B cell (primary cell): ENCODE results near the gene CCDC3. TPM values are rescaled to one million over a fixed set of nuclear protein-coding genes. Genes with fewer than 3 reads are reported as not detected.

ENCODE experiments used
- ATAC-seq: fragments of 200-7000 bp; cut with Tn5 transposase; one replicate; pipeline ENCODE4 v1.10.0; 2021; ENCODE audit warnings: low read depth, mild to moderate bottlenecking, moderate number of reproducible peaks, moderate library complexity
- CTCF ChIA-PET: fragments of 350-600 bp; sonication (Branson Sonifier 250); formaldehyde crosslinking; loops from one replicate; lab custom pipeline; 2021; ENCODE audit warnings: antibody characterized with exemption, inconsistent platforms; lab: Charles Lee
- POLR2A ChIA-PET: fragments of 350-600 bp; sonication (Branson Sonifier 250); formaldehyde crosslinking; loops from one replicate; lab custom pipeline; 2021; ENCODE audit warnings: antibody characterized with exemption; lab: Charles Lee
- DNase-seq: peaks from one replicate; pipeline ENCODE4 v3.0.0; 2013
- H2AFZ ChIP-seq: 2 replicates; pipeline ENCODE4 v1.6.1; 2012; ENCODE audit warnings: mild to moderate bottlenecking, low read depth, low read length; ENCODE audit not compliant: insufficient read depth, poor library complexity, severe bottlenecking
- H3K27ac ChIP-seq, 2 donors: 1 replicate in 1 of 2; 2 replicates in 1 of 2; pipeline ENCODE4 v1.5.1; 2012 to 2013; ENCODE audit warnings: low read length in 2 of 2, mild to moderate bottlenecking in 2 of 2, moderate library complexity in 1 of 2
- H3K27me3 ChIP-seq, 4 experiments: fragments of 200-600 bp in 1 of 4; sonication (generic) in 1 of 4; replicated peaks in 1 of 4; 1 replicate in 2 of 4; 2 replicates in 2 of 4; pipeline versions ENCODE4 v1.6.1 to v1.7.0; 2013 to 2016; ENCODE audit warnings: low read length in 3 of 4, mild to moderate bottlenecking in 2 of 4, mixed read lengths in 1 of 4, moderate library complexity in 1 of 4; ENCODE audit not compliant: insufficient read depth in 4 of 4, control insufficient read depth in 3 of 4; ENCODE audit errors: control extremely low read depth in 1 of 4
- H3K36me3 ChIP-seq, 2 experiments: replicated peaks in 1 of 2; 1 replicate in 1 of 2; 2 replicates in 1 of 2; pipeline versions ENCODE4 v1.6.1 to v1.7.1; 2013; ENCODE audit warnings: low read length in 1 of 2; ENCODE audit not compliant: insufficient read depth in 2 of 2, control insufficient read depth in 1 of 2; ENCODE audit errors: control extremely low read depth in 1 of 2, extremely low read depth in 1 of 2
- H3K4me1 ChIP-seq, 2 donors: fragments of 200-600 bp in 1 of 2; sonication (generic) in 1 of 2; 1 replicate in 1 of 2; 2 replicates in 1 of 2; pipeline versions ENCODE4 v1.5.1 to v1.6.1; 2013 to 2017; ENCODE audit warnings: low read length in 2 of 2; ENCODE audit not compliant: control insufficient read depth in 2 of 2, insufficient read depth in 2 of 2
- H3K4me2 ChIP-seq: replicated peaks from 2 replicates; pipeline ENCODE3; 2012; ENCODE audit warnings: mild to moderate bottlenecking, low read depth, low read length; ENCODE audit not compliant: poor library complexity, severe bottlenecking
- H3K4me3 ChIP-seq, 5 experiments: fragments of 200-600 bp in 1 of 5; sonication (generic) in 1 of 5; 1 replicate in 3 of 5; 2 replicates in 2 of 5; pipeline versions ENCODE4 v1.5.1 to v1.7.0; 2011 to 2016; ENCODE audit warnings: low read length in 4 of 5, mild to moderate bottlenecking in 4 of 5, low read depth in 2 of 5, control low read depth in 1 of 5, moderate library complexity in 1 of 5; ENCODE audit not compliant: insufficient read depth in 1 of 5; ENCODE audit errors: control extremely low read depth in 1 of 5, extremely low read depth in 1 of 5
- H3K79me2 ChIP-seq: fragments of 200-600 bp; sonication (generic); one replicate; pipeline ENCODE4 v1.6.0; 2016; ENCODE audit warnings: low read length; ENCODE audit not compliant: control insufficient read depth, insufficient read depth
- H3K9ac ChIP-seq: fragments of 200-600 bp; sonication (generic); 2 replicates; pipeline ENCODE4 v1.6.1; 2017; ENCODE audit warnings: mild to moderate bottlenecking, low read length, moderate library complexity
- H3K9me3 ChIP-seq, 3 donors: one replicate each; pipeline versions ENCODE4 v1.6.1 to v1.7.1; 2013; ENCODE audit warnings: low read length in 2 of 3; ENCODE audit not compliant: control insufficient read depth in 2 of 3, insufficient read depth in 1 of 3; ENCODE audit errors: control extremely low read depth in 1 of 3
- H4K20me1 ChIP-seq: 2 replicates; pipeline ENCODE4 v1.6.0; 2012; ENCODE audit warnings: mild to moderate bottlenecking, low read length; ENCODE audit not compliant: insufficient read depth, control insufficient read depth, poor library complexity, severe bottlenecking
- H3K27ac Mint-ChIP-seq: one replicate; pipeline ENCODE4 v1.8.0; 2021; ENCODE audit warnings: mixed read lengths
- H3K27me3 Mint-ChIP-seq: one replicate; pipeline ENCODE4 v1.8.0; 2021; ENCODE audit warnings: mixed read lengths
- H3K4me1 Mint-ChIP-seq: one replicate; pipeline ENCODE4 v1.8.0; 2021; ENCODE audit warnings: mixed read lengths
- H3K4me3 Mint-ChIP-seq: one replicate; pipeline ENCODE4 v1.8.0; 2021; ENCODE audit warnings: mixed read lengths
- H3K9me3 Mint-ChIP-seq: one replicate; pipeline ENCODE4 v1.8.0; 2022; ENCODE audit warnings: mixed read lengths; ENCODE audit not compliant: insufficient read depth
- EZH2 ChIP-seq: IDR thresholded peaks from 2 replicates; pipeline ENCODE4 v1.6.1; 2012; ENCODE audit warnings: borderline replicate concordance, low read depth, mild to moderate bottlenecking, moderate library complexity, low read length; ENCODE audit not compliant: insufficient read depth, poor library complexity, severe bottlenecking
- WGBS: methylation state at CpG from one replicate; pipeline ENCODE4 v1.1.5; 2013; ENCODE audit warnings: missing lambda C conversion rate; ENCODE audit not compliant: insufficient coverage; 5-methylcytosine and 5-hydroxymethylcytosine counted together
- intact Hi-C: fragments of 100-400 bp; cut with micrococcal nuclease; formaldehyde crosslinking; loops from one replicate; pipeline ENCODE4 v1.10.0; 2022
- polyA plus RNA-seq: library from polyadenylated mRNA; depleted of rRNA; stranded (reverse); fragments of >200 nt; gene quantifications from 2 replicates; pipeline ENCODE4 v1.2.3, GENCODE V29; 2012
- total RNA-seq, 2 donors: library from RNA; stranded (reverse); fragments of 120-200 nt in 1 of 2; gene quantifications; 1 replicate in 1 of 2; 2 replicates in 1 of 2; pipeline versions ENCODE4 v1.2.3 to v1.2.4, GENCODE V29; 2013 to 2022
- TF ChIP-seq, protein P1 (sequence below): fragments of 200-600 bp; IDR thresholded peaks from one replicate; pipeline ENCODE4 v1.8.0; 2022; ENCODE audit warnings: antibody characterized with exemption, mild to moderate bottlenecking

Gene CCDC3
- total and polyA plus RNA-seq, 2 donors (not counting 1 experiment from before 2014, with no cell fraction given) = 0.12 TPM; not detected in 1

DNA sequence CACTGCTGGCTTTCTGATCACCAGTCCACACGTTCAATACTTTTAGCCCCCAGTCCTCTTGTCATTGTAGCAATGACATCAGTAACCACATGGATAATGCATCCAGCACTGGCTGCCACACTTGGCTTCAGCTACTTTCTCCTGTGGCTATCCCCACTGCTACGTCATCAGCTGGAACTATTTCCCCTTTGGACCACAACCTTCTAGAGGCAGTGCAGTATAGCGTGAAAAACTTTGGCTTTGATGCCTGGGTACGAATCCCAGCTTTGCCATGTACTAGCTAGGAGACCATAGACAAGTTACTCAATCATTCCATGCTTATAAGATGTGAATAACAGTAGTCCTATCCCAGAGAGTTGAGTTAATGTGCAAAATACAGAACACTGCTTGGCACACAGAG, 63.2 kb downstream of the CCDC3 start:
- Histone ChIP-seq H3K79me2 (no peaks in the 10 kb centered on the region), H3K9ac (no peak overlapping the region), H3K4me2 (no peak overlapping the region), H3K9me3 (peaks cover 0 to 3% (median 0%) of the 10 kb centered on the region in 3 donors), H3K36me3 (no peaks in the 10 kb centered on the region), H4K20me1 (no peaks in the 10 kb centered on the region), H3K4me1 (no peaks in the 10 kb centered on the region), H2AFZ (no peak overlapping the region), H3K4me3 (no peak overlapping the region), H3K27ac (no peak overlapping the region), H3K27me3 (peaks cover 0 to 4% (median 0%) of the 10 kb centered on the region in 4 experiments)
- TF ChIP-seq, protein P1, sequence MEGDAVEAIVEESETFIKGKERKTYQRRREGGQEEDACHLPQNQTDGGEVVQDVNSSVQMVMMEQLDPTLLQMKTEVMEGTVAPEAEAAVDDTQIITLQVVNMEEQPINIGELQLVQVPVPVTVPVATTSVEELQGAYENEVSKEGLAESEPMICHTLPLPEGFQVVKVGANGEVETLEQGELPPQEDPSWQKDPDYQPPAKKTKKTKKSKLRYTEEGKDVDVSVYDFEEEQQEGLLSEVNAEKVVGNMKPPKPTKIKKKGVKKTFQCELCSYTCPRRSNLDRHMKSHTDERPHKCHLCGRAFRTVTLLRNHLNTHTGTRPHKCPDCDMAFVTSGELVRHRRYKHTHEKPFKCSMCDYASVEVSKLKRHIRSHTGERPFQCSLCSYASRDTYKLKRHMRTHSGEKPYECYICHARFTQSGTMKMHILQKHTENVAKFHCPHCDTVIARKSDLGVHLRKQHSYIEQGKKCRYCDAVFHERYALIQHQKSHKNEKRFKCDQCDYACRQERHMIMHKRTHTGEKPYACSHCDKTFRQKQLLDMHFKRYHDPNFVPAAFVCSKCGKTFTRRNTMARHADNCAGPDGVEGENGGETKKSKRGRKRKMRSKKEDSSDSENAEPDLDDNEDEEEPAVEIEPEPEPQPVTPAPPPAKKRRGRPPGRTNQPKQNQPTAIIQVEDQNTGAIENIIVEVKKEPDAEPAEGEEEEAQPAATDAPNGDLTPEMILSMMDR = no peak
- no peak for TF ChIP-seq EZH2
- intact Hi-C loops = no loop called here
- H3K4me1 Mint-ChIP-seq = no peaks in the 10 kb centered on the region
- H3K9me3 Mint-ChIP-seq = no peaks in the 10 kb centered on the region
- no peak overlapping the region for H3K4me3 Mint-ChIP-seq
- no peak overlapping the region for H3K27ac Mint-ChIP-seq
- WGBS = 100% methylated on average over 1 of the region's 4 CpGs
- no peak for ATAC-seq
- ChIA-PET POLR2A (no interaction called here), CTCF (interaction anchor here (0.8 kb wide), 1 partner anchor 37 kb away, joined by 3 read pairs; no protein-coding TSS in a partner anchor)
- H3K27me3 Mint-ChIP-seq = peaks cover 30% of the 10 kb centered on the region
- DNase-seq = no peak

DNA sequence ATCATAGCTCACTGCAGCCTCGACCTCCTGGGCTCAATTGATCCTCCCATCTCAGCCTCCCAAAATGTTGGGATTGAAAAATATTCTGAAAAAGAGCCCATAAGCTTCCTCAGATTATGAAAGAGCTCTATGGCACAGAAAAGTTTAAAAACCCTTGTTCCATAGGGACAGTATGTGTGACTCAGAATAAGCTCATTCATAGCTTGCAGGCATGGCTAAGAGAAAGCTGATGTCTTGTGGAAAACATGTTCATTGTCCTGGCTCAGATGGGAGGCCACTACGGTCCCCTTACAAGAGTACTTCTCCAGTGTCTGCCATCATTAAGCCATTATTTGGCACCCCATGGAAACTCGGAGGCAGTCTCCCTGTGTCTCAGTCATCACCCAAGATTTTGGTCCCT, 64.0 kb downstream of the CCDC3 start:
- H3K4me3 ChIP-seq = no peak overlapping the region
- no peak overlapping the region for H3K4me3 Mint-ChIP-seq
- no peak overlapping the region for H3K27ac Mint-ChIP-seq
- no peaks in the 10 kb centered on the region for H3K79me2 ChIP-seq
- H3K36me3 ChIP-seq = no peaks in the 10 kb centered on the region
- H4K20me1 ChIP-seq = no peaks in the 10 kb centered on the region
- H3K4me2 ChIP-seq = no peak overlapping the region
- no peaks in the 10 kb centered on the region for H3K4me1 Mint-ChIP-seq
- ATAC-seq (no peak), DNase-seq (no peak)
- 89% methylated on average over 2 of the region's 3 CpGs for WGBS
- H3K9me3 ChIP-seq = peaks cover 0 to 4% (median 0%) of the 10 kb centered on the region in 3 donors
- peaks cover 0 to 4% (median 0%) of the 10 kb centered on the region in 4 experiments for H3K27me3 ChIP-seq
- H2AFZ ChIP-seq = no peak overlapping the region
- no peaks in the 10 kb centered on the region for H3K4me1 ChIP-seq
- H3K27me3 Mint-ChIP-seq = peaks cover 33% of the 10 kb centered on the region
- TF ChIP-seq, protein P1 = no peak
- TF ChIP-seq EZH2 = no peak
- H3K9me3 Mint-ChIP-seq = no peaks in the 10 kb centered on the region
- CTCF ChIA-PET = interaction anchor here (1.1 kb wide), 1 partner anchor 33 kb away, joined by 3 read pairs; no protein-coding TSS in a partner anchor
- no peak overlapping the region for H3K27ac ChIP-seq
- no peak overlapping the region for H3K9ac ChIP-seq
- intact Hi-C loops = no loop called here
- POLR2A ChIA-PET = no interaction called here
